Measurements from ENCODE around the gene KBTBD12.

Gene KBTBD12

GRCh38 chr3:128012050-128012449 lies 97.0 kb downstream of the KBTBD12 start:
- H3K27me3 ChIP-seq (ENCODE audit: low read length) = no peaks in the 10 kb centered on the region
- no peaks in the 10 kb centered on the region for H4K20me1 ChIP-seq (ENCODE audit: low read depth, low read length)

GRCh38 chr3:128014548-128014947 lies 99.5 kb downstream of the KBTBD12 start:
- Histone ChIP-seq H3K9ac (ENCODE audit: low read length) (no peak overlapping the region), H3K9me2 (replicated peaks; ENCODE audit: insufficient read depth, low read length) (no peaks in the 10 kb centered on the region), H3K4me2 (ENCODE audit: low read depth, low read length, poor library complexity, severe bottlenecking) (no peak overlapping the region), H2AFZ (ENCODE audit: low read depth, low read length, severe bottlenecking) (no peak overlapping the region), H3K9me3 (ENCODE audit: insufficient read depth, low read length) (peaks cover 8% of the 10 kb centered on the region; the same call in 1 of the 2 replicates), H3K79me2 (ENCODE audit: insufficient read depth, low read length) (no peaks in the 10 kb centered on the region), H3F3A (ENCODE audit: insufficient read depth) (no peaks in the 10 kb centered on the region), H4K20me1 (ENCODE audit: low read depth, low read length) (no peaks in the 10 kb centered on the region), H3K36me3 (ENCODE audit: low read length) (no peaks in the 10 kb centered on the region), H3K4me3 (ENCODE audit: insufficient read depth, low read length, poor library complexity, severe bottlenecking) (no peak overlapping the region), H3K27ac (ENCODE audit: low read depth, low read length) (no peak overlapping the region), H3K27me3 (ENCODE audit: low read length) (no peaks in the 10 kb centered on the region)
- TF ChIP-seq, protein P1, sequence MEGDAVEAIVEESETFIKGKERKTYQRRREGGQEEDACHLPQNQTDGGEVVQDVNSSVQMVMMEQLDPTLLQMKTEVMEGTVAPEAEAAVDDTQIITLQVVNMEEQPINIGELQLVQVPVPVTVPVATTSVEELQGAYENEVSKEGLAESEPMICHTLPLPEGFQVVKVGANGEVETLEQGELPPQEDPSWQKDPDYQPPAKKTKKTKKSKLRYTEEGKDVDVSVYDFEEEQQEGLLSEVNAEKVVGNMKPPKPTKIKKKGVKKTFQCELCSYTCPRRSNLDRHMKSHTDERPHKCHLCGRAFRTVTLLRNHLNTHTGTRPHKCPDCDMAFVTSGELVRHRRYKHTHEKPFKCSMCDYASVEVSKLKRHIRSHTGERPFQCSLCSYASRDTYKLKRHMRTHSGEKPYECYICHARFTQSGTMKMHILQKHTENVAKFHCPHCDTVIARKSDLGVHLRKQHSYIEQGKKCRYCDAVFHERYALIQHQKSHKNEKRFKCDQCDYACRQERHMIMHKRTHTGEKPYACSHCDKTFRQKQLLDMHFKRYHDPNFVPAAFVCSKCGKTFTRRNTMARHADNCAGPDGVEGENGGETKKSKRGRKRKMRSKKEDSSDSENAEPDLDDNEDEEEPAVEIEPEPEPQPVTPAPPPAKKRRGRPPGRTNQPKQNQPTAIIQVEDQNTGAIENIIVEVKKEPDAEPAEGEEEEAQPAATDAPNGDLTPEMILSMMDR (IDR thresholded peaks at IDR 0.05; ENCODE audit: insufficient read depth, low read length, poor library complexity, severe bottlenecking) = no peak

More at GRCh38 chr3:128012050-128012449, 97.0 kb downstream of the KBTBD12 start:
- no peak overlapping the region for H3K9ac ChIP-seq (ENCODE audit: low read length)
- no peaks in the 10 kb centered on the region for H3K79me2 ChIP-seq (ENCODE audit: insufficient read depth, low read length)
- H3K4me3 ChIP-seq (ENCODE audit: insufficient read depth, low read length, poor library complexity, severe bottlenecking) = no peak overlapping the region
- H3F3A ChIP-seq (ENCODE audit: insufficient read depth) = no peaks in the 10 kb centered on the region
- no peak overlapping the region for H2AFZ ChIP-seq (ENCODE audit: low read depth, low read length, severe bottlenecking)
- no peaks in the 10 kb centered on the region for H3K36me3 ChIP-seq (ENCODE audit: low read length)
- TF ChIP-seq EZH2phosphoT487 (conservative IDR thresholded peaks at IDR 0.05; ENCODE audit: low read length) = no peak
- TF ChIP-seq, protein P1 (IDR thresholded peaks at IDR 0.05; ENCODE audit: insufficient read depth, low read length, poor library complexity, severe bottlenecking) = no peak
- H3K9me2 ChIP-seq (replicated peaks; ENCODE audit: insufficient read depth, low read length) = no peaks in the 10 kb centered on the region
- peaks cover 8% of the 10 kb centered on the region; the same call in 1 of the 2 replicates for H3K9me3 ChIP-seq (ENCODE audit: insufficient read depth, low read length)
- H3K27ac ChIP-seq (ENCODE audit: low read depth, low read length) = no peak overlapping the region
- H3K4me2 ChIP-seq (ENCODE audit: low read depth, low read length, poor library complexity, severe bottlenecking) = no peak overlapping the region

GRCh38 chr3:128016502-128016901 lies 101.5 kb downstream of the KBTBD12 start:
- H3K4me3 ChIP-seq (ENCODE audit: insufficient read depth, low read length, poor library complexity, severe bottlenecking) = no peak overlapping the region
- no peak for TF ChIP-seq EZH2phosphoT487 (conservative IDR thresholded peaks at IDR 0.05; ENCODE audit: low read length)
- TF ChIP-seq, protein P1 (IDR thresholded peaks at IDR 0.05; ENCODE audit: insufficient read depth, low read length, poor library complexity, severe bottlenecking) = no peak
- H3K9me3 ChIP-seq (ENCODE audit: insufficient read depth, low read length) = peaks cover 8% of the 10 kb centered on the region; the same call in 1 of the 2 replicates
- no peak overlapping the region for H3K9ac ChIP-seq (ENCODE audit: low read length)
- no peaks in the 10 kb centered on the region for H4K20me1 ChIP-seq (ENCODE audit: low read depth, low read length)
- no peaks in the 10 kb centered on the region for H3K36me3 ChIP-seq (ENCODE audit: low read length)
- no peaks in the 10 kb centered on the region for H3K79me2 ChIP-seq (ENCODE audit: insufficient read depth, low read length)
- no peaks in the 10 kb centered on the region for H3K27me3 ChIP-seq (ENCODE audit: low read length)
- H3K9me2 ChIP-seq (replicated peaks; ENCODE audit: insufficient read depth, low read length) = no peaks in the 10 kb centered on the region
- no peak overlapping the region for H3K4me2 ChIP-seq (ENCODE audit: low read depth, low read length, poor library complexity, severe bottlenecking)
- no peaks in the 10 kb centered on the region for H3F3A ChIP-seq (ENCODE audit: insufficient read depth)
- H2AFZ ChIP-seq (ENCODE audit: low read depth, low read length, severe bottlenecking) = no peak overlapping the region
- no peak overlapping the region for H3K27ac ChIP-seq (ENCODE audit: low read depth, low read length)
